Activated CD8-positive, alpha-beta T cell treated with anti-CD3 and anti-CD28 coated beads for 36 hours (primary cell): ENCODE measurements around the gene GLB1L2. TPM values are rescaled to one million over a fixed set of nuclear protein-coding genes. Genes with fewer than 3 reads are reported as not detected.

Experiments
- ATAC-seq: fragments of 200-7000 bp; cut with Tn5 transposase; one replicate; pipeline ENCODE4 v1.10.0; 2021; ENCODE audit warnings: mild to moderate bottlenecking, moderate library complexity
- CTCF ChIA-PET: fragments of 350-600 bp; sonication (Branson Sonifier 250); formaldehyde crosslinking; loops from one replicate; lab custom pipeline; 2021; ENCODE audit warnings: antibody characterized with exemption; lab: Charles Lee
- POLR2A ChIA-PET: fragments of 350-600 bp; sonication (Branson Sonifier 250); formaldehyde crosslinking; loops from one replicate; lab custom pipeline; 2021; ENCODE audit warnings: antibody characterized with exemption; lab: Charles Lee
- DNase-seq: peaks from one replicate; pipeline ENCODE4 v3.0.0-alpha.2; 2020
- H3K27ac Mint-ChIP-seq: one replicate; pipeline ENCODE4 v1.8.0; 2021; ENCODE audit warnings: mild to moderate bottlenecking, mixed read lengths
- H3K27me3 Mint-ChIP-seq: one replicate; pipeline ENCODE4 v1.8.0; 2021; ENCODE audit warnings: mixed read lengths
- H3K36me3 Mint-ChIP-seq: one replicate; pipeline ENCODE4 v1.8.0; 2021; ENCODE audit warnings: low read depth, mixed read lengths
- H3K4me1 Mint-ChIP-seq: one replicate; pipeline ENCODE4 v1.8.0; 2021; ENCODE audit warnings: low read depth, mixed read lengths
- H3K4me3 Mint-ChIP-seq: one replicate; pipeline ENCODE4 v1.8.0; 2021; ENCODE audit warnings: mild to moderate bottlenecking, moderate library complexity, mixed read lengths
- H3K9me3 Mint-ChIP-seq: one replicate; pipeline ENCODE4 v1.8.0; 2021; ENCODE audit warnings: mixed read lengths
- intact Hi-C: fragments of 100-400 bp; cut with micrococcal nuclease; formaldehyde crosslinking; loops from one replicate; pipeline ENCODE4 v1.10.0; 2022
- total RNA-seq, 2 experiments: library from RNA; stranded (reverse); gene quantifications; one replicate each; pipeline ENCODE4 v1.2.3, GENCODE V29; 2021
- TF ChIP-seq, protein P1 (sequence below): fragments of 200-600 bp; IDR thresholded peaks from one replicate; pipeline ENCODE4 v1.8.0; 2022; ENCODE audit warnings: antibody characterized with exemption, mild to moderate bottlenecking

GLB1L2 gene
- total RNA-seq, 2 experiments from 2014 or later: 4.7 to 6.0 TPM

DNA sequence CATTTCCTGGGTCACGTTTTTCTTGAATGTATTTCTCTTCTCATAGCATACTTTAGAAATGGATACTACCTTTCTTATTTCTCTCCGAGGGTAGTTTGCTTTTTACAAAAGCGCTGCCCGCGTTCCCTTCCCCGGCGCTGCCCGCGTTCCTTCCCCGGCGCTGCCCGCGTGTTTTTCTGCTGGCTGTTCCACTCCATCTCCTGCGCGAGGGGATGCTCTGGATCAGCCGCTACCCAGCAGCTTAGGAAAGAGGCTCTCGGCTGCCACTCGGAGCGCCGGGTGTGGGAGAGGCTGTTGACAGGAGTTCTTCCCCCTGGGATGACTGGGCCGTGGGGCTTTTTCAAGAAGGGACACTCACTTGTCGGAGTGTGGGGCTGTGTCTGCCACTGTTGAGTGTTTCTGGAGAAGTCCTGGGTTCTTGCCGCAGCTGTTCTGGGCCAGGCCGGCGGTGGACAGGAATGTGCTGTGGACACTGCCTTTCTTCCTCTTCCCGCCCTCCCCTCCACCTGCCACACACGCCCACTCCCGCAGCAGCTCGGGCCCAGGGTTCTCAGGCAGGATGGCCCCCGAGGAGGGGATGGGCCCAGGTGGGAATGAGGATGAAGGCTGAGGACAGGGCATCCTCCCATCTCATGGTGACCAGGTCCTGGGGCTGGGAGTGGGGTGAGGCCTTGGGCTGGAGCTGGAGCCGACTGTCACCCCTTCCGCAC lies 30.6 kb downstream of the GLB1L2 start:
- CTCF ChIA-PET: no interaction called here

DNA sequence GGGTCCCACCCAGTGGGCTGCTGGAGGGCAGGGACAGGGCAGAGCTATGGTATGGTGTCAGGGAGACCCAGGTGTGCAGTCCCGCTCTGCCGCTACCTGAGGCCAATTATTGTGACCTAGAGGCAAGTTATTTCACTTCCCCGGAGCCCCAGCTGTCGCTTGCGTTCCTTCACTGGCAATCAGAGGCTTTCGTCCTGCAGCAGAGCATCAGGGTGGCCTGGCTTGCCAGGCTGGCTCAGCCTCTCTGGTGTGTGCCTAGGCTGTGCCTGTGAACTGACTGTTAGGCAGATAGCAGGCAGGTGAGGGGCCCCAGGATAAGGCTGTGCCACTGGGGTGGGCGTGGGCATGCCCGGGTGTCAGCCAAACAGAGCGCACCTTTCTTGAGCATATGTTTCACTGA lies 31.4 kb downstream of the GLB1L2 start:
- Mint-ChIP-seq H3K36me3 (peaks cover 2% of the 10 kb centered on the region), H3K4me3 (no peak overlapping the region), H3K27ac (no peak overlapping the region), H3K27me3 (peaks cover 8% of the 10 kb centered on the region), H3K4me1 (peaks cover 8% of the 10 kb centered on the region), H3K9me3 (no peaks in the 10 kb centered on the region)
- no peak for DNase-seq
- intact Hi-C loops: no loop called here
- ChIA-PET CTCF (no interaction called here), POLR2A (no interaction called here)
- TF ChIP-seq, protein P1, sequence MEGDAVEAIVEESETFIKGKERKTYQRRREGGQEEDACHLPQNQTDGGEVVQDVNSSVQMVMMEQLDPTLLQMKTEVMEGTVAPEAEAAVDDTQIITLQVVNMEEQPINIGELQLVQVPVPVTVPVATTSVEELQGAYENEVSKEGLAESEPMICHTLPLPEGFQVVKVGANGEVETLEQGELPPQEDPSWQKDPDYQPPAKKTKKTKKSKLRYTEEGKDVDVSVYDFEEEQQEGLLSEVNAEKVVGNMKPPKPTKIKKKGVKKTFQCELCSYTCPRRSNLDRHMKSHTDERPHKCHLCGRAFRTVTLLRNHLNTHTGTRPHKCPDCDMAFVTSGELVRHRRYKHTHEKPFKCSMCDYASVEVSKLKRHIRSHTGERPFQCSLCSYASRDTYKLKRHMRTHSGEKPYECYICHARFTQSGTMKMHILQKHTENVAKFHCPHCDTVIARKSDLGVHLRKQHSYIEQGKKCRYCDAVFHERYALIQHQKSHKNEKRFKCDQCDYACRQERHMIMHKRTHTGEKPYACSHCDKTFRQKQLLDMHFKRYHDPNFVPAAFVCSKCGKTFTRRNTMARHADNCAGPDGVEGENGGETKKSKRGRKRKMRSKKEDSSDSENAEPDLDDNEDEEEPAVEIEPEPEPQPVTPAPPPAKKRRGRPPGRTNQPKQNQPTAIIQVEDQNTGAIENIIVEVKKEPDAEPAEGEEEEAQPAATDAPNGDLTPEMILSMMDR: no peak
- ATAC-seq: no peak

More for the DNA sequence above, 30.6 kb downstream of the GLB1L2 start:
- TF ChIP-seq, protein P1: no peak
- Mint-ChIP-seq H3K36me3 (peaks cover 2% of the 10 kb centered on the region), H3K4me3 (no peak overlapping the region), H3K27ac (no peak overlapping the region), H3K4me1 (peaks cover 8% of the 10 kb centered on the region), H3K27me3 (peaks cover 8% of the 10 kb centered on the region), H3K9me3 (no peaks in the 10 kb centered on the region)
- DNase-seq (no peak), ATAC-seq (no peak)
- POLR2A ChIA-PET: no interaction called here
- intact Hi-C loops: no loop called here

DNA sequence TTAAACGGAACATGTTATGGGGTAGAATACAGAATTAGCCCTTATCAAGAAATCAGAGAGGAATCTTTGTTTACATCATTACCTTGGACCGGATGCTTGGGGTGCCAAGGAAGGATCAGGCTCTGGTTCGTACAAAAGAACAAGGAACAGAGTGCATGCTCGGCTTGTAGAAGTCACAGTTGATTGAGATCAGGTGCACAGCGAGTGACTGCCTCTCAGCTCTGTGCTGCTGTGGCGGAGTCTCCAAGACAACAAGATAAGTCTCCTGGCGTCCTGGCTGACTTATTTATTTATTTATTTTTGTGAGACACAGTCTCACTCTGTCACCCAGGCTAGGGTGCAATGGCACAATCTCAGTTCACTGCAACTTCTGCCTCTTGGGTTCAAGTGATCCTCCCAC lies 31.8 kb downstream of the GLB1L2 start:
- peaks cover 8% of the 10 kb centered on the region for H3K4me1 Mint-ChIP-seq
- CTCF ChIA-PET: no interaction called here
- H3K9me3 Mint-ChIP-seq: no peaks in the 10 kb centered on the region
- H3K36me3 Mint-ChIP-seq: peaks cover 2% of the 10 kb centered on the region
- POLR2A ChIA-PET: no interaction called here
- intact Hi-C loops: no loop called here
- H3K4me3 Mint-ChIP-seq: no peak overlapping the region
- TF ChIP-seq, protein P1: no peak
- ATAC-seq: no peak
- peaks cover 8% of the 10 kb centered on the region for H3K27me3 Mint-ChIP-seq
- DNase-seq: no peak
- no peak overlapping the region for H3K27ac Mint-ChIP-seq

DNA sequence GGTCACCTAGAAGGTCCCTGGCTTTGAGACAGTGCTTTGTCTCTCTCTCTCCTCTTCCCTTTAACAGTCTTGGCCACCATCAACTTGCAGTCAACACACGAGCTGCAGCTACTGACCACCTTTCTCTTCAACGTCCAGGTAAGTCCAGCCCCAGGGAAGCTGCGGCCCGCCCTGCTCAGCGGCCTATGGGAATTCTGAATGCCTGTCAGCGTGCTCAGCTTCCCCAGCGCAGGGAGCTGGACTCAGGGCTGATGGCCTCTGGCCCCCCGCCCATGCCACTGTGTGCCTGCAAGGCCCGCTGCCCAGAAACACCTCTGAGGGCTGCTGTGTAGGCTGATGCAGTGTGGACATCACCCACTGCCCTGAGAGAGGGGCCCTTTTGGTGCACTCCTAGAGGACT lies 32.5 kb downstream of the GLB1L2 start:
- POLR2A ChIA-PET: no interaction called here
- Mint-ChIP-seq H3K36me3 (peaks cover 2% of the 10 kb centered on the region), H3K27me3 (peaks cover 8% of the 10 kb centered on the region), H3K4me1 (peaks cover 8% of the 10 kb centered on the region), H3K27ac (no peak overlapping the region), H3K9me3 (no peaks in the 10 kb centered on the region), H3K4me3 (no peak overlapping the region)
- intact Hi-C loops: no loop called here
- CTCF ChIA-PET: no interaction called here
- ATAC-seq (no peak), DNase-seq (no peak)
- TF ChIP-seq, protein P1: no peak

DNA sequence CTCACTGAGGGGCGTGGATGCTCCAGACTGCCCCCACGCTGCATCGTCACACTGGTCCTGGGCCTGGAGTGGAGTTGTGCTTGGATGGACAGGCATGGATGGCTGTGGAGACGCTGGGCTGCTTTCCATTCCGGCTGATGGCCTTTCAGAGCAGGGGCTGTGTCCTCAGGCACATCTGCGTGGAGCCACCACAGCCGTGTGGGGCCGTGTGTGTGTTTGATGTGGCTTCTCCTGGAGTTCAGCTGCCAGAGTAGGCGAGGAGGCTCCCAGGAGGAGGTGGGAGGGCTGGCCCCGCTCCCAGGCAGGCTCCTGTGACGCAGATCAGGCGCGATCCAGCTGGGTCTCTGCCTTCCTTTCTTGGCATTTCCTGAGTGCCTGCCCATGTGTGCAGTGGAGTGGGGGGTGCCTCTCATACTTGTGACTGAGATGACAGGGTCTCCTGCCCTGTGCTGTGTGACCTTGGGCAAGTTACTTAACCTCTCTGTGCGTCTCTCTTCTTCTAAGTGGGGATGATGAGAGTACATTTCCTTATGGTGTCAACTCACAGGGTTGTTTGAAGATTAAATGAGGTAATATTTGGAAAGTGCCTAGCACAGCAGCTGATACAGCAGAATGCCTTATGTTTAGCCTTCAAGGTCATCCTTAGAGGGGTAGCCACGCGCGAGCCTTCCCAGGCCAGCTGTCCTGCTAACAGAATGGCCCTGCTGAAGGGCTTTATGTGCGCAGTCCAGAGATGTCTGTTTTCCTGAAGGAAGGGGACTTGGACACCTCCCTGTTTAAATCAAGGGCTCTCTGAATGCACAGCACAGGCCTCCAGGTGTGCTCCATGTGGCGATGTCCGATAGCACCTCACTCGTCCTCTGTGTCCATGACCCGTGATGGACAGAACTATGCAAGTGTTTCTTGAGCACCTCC lies 33.5 kb downstream of the GLB1L2 start:
- H3K27ac Mint-ChIP-seq: no peak overlapping the region
- H3K4me3 Mint-ChIP-seq: no peak overlapping the region
- H3K36me3 Mint-ChIP-seq: no peaks in the 10 kb centered on the region
- DNase-seq (no peak), ATAC-seq (no peak)
- H3K27me3 Mint-ChIP-seq: peaks cover 2% of the 10 kb centered on the region
- CTCF ChIA-PET: no interaction called here
- POLR2A ChIA-PET: no interaction called here
- TF ChIP-seq, protein P1: no peak
- intact Hi-C loops: no loop called here
- H3K4me1 Mint-ChIP-seq: peaks cover 4% of the 10 kb centered on the region
- no peaks in the 10 kb centered on the region for H3K9me3 Mint-ChIP-seq
